NCI-H146 treated with DMSO at 0.1 percent for 48 hours (cell line): ENCODE measurements around the gene DCAF10.
"Not testable (repeated sequence)": the region's sequence is repeated elsewhere in the genome, so short reads cannot be mapped to it uniquely, and the experiment has no call there.

Source experiments
- DNase-seq: peaks from one replicate; lab custom pipeline; 2025; ENCODE audit not compliant: unreplicated experiment; lab: John Stamatoyannopoulos, UW

Gene DCAF10

GRCh38 chr9:37856551-37856950 is 56.0 kb downstream of the DCAF10 start:
- DNase-seq = no peak

GRCh38 chr9:37859043-37859442 is 58.4 kb downstream of the DCAF10 start:
- DNase-seq = no peak

GRCh38 chr9:37862530-37862929 is 61.9 kb downstream of the DCAF10 start:
- DNase-seq = no peak

- no peak for DNase-seq
These were observed 69.6 kb downstream of the DCAF10 start for GRCh38 chr9:37870081-37870798.

- DNase-seq = no peak
These were observed 70.2 kb downstream of the DCAF10 start for GRCh38 chr9:37870799-37871176.

- DNase-seq = no peak
These were observed 73.4 kb downstream of the DCAF10 start for GRCh38 chr9:37873955-37874354.

DNA sequence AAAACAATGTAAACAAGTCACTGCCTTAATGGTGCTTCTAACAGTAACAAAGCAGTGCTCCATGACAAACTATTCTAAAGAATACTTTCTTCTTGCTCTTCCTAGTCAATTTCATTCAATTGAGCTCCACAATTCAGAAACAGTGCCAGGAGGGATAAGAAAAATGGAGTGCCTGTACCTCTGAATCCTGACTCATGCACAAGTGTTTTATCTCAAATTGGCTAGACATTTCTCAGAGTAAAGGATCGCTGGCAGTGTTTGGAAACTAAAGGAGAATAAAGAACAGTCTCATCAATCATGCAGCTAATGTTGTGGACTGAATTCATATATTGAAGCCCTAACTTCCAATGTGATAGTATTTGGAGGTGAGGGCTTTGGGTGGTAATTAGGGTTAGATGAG is 75.8 kb downstream of the DCAF10 start:
- DNase-seq = no peak

DNA sequence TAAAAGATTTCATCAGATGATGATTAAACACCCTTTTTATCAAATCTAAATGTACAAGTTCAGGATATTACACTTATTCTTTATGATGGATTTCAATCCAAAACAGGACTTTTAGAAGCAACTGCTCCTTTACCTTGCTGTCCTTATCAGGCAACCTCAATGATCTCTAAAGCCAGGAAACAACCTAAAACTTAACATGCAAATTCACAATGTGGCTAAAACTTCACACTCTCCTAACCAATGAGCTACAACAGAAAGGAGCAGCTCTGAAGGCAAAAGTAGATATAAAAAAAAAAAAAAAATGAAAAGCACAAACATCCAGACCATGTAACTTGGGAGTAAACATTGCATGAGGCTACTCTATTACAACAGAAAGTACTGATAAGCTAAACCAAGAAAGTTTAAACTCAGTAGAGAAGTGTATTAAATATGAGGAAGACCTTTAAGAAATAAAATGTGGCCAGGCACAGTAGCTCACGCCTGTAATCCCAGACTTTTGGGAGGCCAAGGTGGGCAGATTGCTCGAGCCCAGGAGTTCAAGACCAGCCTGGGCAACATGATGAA is 80.4 kb downstream of the DCAF10 start:
- DNase-seq = no peak

GRCh38 chr9:37887977-37888583 is 87.5 kb downstream of the DCAF10 start:
- not testable (repeated sequence) for DNase-seq

- DNase-seq = no peak
These were observed 88.9 kb downstream of the DCAF10 start for GRCh38 chr9:37889536-37889935.

DNA sequence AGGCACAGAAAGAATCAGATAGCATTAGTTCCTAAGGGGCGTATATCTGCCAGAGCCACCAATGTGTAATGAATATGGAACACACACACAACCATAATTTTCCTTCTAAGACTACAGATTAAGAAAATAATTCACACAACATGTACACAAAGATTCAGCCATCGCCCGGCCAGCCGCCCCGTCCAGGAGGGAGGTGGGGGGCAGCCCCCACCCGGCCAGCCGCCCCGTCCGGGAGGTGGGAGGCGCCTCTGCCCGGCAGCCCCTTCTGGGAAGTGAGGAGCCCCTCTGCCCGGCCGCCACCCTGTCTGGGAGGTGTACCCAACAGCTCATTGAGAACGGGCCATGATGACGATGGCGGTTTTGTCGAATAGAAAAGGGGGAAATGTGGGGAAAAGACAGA is 90.4 kb downstream of the DCAF10 start:
- DNase-seq = not testable (repeated sequence)

GRCh38 chr9:37892063-37892462 is 91.5 kb downstream of the DCAF10 start:
- no peak for DNase-seq

DNA sequence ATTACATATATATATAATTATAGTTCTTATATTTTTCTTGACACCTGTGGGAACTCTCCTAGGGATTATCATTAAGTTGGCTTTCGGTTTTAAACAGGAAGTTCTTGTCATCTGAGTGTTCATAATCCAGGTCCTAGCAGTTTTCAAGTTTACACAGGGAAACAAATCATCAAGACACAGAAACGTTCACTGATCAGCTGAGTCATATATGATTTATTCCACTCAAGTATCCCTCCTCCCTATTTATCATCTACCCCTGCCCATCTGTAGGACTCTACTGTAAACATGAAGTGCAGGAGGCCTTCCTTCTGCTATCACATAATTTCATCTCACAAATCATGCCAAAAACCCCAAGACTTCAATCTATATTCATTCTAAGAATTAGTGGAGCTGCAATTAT is 97.1 kb downstream of the DCAF10 start:
- no peak for DNase-seq

GRCh38 chr9:37899041-37899440 is 98.4 kb downstream of the DCAF10 start:
- DNase-seq = no peak

- no peak for DNase-seq
These were observed 101.5 kb downstream of the DCAF10 start for GRCh38 chr9:37902131-37902530.

- peak; percentile 66 for DNase-seq
These were observed 102.4 kb downstream of the DCAF10 start for GRCh38 chr9:37902796-37903646.

- peak; percentile 92 for DNase-seq
These were observed 103.2 kb downstream of the DCAF10 start, which contains the start of gene SLC25A51 for GRCh38 chr9:37903647-37904444. SLC25A51 (minus strand) TSS chr9:37904127; CDS start chr9:37888550, 15,577 bp downstream.

- DNase-seq = peak; percentile 37
These were observed 104.0 kb downstream of the DCAF10 start for GRCh38 chr9:37904445-37905130.

GRCh38 chr9:37905131-37905505 is 104.5 kb downstream of the DCAF10 start:
- DNase-seq = peak; percentile 80

- DNase-seq = no peak
These were observed 105.2 kb downstream of the DCAF10 start for GRCh38 chr9:37905776-37906175.
